OCI-LY3 (cell line): Measurements from ENCODE around the gene EMC9.

Experiments
- EZH2phosphoT487 ChIP-seq: fragments of 200-600 bp; shearing (Covaris generic); IDR thresholded peaks from 2 replicates; pipeline ENCODE4 v1.6.1; 2018; ENCODE audit warnings: antibody characterized with exemption, mixed run types, low read depth
- TF ChIP-seq, protein P1 (sequence below): fragments of 200-600, 300-600 bp; sonication (generic); IDR thresholded peaks from 2 replicates; pipeline ENCODE4 v1.5.1; 2014; ENCODE audit warnings: antibody characterized with exemption, low read length, low read depth

DNA sequence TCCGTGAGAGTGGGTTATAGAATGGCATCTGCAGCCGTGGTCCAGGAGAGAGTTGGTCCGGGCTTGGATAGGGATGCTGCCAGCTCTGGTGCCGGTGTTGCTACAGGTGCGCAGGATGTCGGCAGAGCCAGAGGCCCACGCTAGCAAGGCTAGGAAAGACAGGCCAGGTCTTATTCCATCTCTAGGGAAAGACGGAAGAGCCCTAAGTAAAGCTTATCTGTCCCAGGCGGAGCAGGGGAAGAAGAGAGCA, 5.9 kb downstream of the EMC9 start:
- TF ChIP-seq, protein P1, sequence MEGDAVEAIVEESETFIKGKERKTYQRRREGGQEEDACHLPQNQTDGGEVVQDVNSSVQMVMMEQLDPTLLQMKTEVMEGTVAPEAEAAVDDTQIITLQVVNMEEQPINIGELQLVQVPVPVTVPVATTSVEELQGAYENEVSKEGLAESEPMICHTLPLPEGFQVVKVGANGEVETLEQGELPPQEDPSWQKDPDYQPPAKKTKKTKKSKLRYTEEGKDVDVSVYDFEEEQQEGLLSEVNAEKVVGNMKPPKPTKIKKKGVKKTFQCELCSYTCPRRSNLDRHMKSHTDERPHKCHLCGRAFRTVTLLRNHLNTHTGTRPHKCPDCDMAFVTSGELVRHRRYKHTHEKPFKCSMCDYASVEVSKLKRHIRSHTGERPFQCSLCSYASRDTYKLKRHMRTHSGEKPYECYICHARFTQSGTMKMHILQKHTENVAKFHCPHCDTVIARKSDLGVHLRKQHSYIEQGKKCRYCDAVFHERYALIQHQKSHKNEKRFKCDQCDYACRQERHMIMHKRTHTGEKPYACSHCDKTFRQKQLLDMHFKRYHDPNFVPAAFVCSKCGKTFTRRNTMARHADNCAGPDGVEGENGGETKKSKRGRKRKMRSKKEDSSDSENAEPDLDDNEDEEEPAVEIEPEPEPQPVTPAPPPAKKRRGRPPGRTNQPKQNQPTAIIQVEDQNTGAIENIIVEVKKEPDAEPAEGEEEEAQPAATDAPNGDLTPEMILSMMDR: no peak
- no peak for TF ChIP-seq EZH2phosphoT487
